ENCODE data around the gene ADCY10. TPM values are rescaled to one million over a fixed set of nuclear protein-coding genes. Genes with fewer than 3 reads are reported as not detected.
A peak's percentile ranks its signal among the peaks of the same experiment; 100 is the strongest.

The ADCY10 gene
- total and polyA plus RNA-seq, 2 of the 4 experiments (the other 2 are of a cell fraction) = under 0.01 to 0.03 TPM

- peaks cover 4% of the 10 kb centered on the region; the same call in 1 of the 2 replicates for H3K9me1 ChIP-seq (ENCODE audit: insufficient read depth, low read length)
- no peak overlapping the region for H2BK20ac ChIP-seq (ENCODE audit: low read depth, low read length)
- CTCF ChIA-PET = interaction anchor here (0.6 to 1.0 kb wide), 2 partner anchors 10 to 27 kb away, joined by 3 read pairs; no protein-coding TSS in a partner anchor
- H3K4me2 ChIP-seq (ENCODE audit: low read depth, low read length) = no peak overlapping the region
- no peaks in the 10 kb centered on the region for H3K9me3 ChIP-seq (ENCODE audit: control insufficient read depth, insufficient read depth, low read length)
- POLR2A ChIA-PET (ENCODE audit: unreplicated experiment) = interaction anchor here (0.8 kb wide), 1 partner anchor 9 kb away, joined by 3 read pairs; no protein-coding TSS in a partner anchor
- H3K36me3 ChIP-seq (ENCODE audit: control insufficient read depth, insufficient read depth, low read length) = no peaks in the 10 kb centered on the region
- no peak overlapping the region for H3K4ac ChIP-seq (ENCODE audit: low read depth, low read length)
- H4K5ac ChIP-seq (ENCODE audit: low read depth, low read length) = no peak overlapping the region
- H2BK5ac ChIP-seq (ENCODE audit: low read depth, low read length, poor library complexity, severe bottlenecking) = no peak overlapping the region
- no peak overlapping the region for H3K27ac ChIP-seq (ENCODE audit: insufficient read depth, low read length)
- in situ Hi-C loops (cut with MboI; ENCODE audit: low sequenced_read_pairs) (no loop called here), dilution Hi-C loops (cut with HindIII; ENCODE audit: low sequenced_read_pairs, unreplicated experiment) (no loop called here), intact Hi-C loops (cut with micrococcal nuclease) (no loop called here)
- H3K56ac ChIP-seq (ENCODE audit: extremely low read depth, insufficient read depth, low read length) = no peak overlapping the region
- H2BK15ac ChIP-seq (ENCODE audit: low read depth, low read length) = no peak overlapping the region
- H2AK9ac ChIP-seq (replicated peaks; ENCODE audit: low read depth, low read length, poor library complexity) = no peak overlapping the region
- H4K20me1 ChIP-seq (ENCODE audit: insufficient read depth, low read length) = no peaks in the 10 kb centered on the region
- H3K27me3 ChIP-seq (ENCODE audit: control insufficient read depth, insufficient read depth, low read length) = no peaks in the 10 kb centered on the region
- TF ChIP-seq MAFK (IDR thresholded peaks at IDR 0.05; ENCODE audit: low read depth, low read length) (no peak), POLR2A (IDR thresholded peaks at IDR 0.05; ENCODE audit: low read depth, low read length) (no peak), BHLHE40 (IDR thresholded peaks at IDR 0.05; ENCODE audit: low read depth, low read length) (no peak), RCOR1 (IDR thresholded peaks at IDR 0.05; ENCODE audit: insufficient replicate concordance, low read length) (no peak), SMC3 (IDR thresholded peaks at IDR 0.05; ENCODE audit: low read depth, low read length) (no peak), NFE2L2 (IDR thresholded peaks at IDR 0.05; ENCODE audit: low read depth, low read length) (no peak), RFX5 (IDR thresholded peaks at IDR 0.05; ENCODE audit: low read depth, low read length) (no peak), RAD21 (IDR thresholded peaks at IDR 0.05; ENCODE audit: low read length) (no peak)
- TF ChIP-seq, protein P1, sequence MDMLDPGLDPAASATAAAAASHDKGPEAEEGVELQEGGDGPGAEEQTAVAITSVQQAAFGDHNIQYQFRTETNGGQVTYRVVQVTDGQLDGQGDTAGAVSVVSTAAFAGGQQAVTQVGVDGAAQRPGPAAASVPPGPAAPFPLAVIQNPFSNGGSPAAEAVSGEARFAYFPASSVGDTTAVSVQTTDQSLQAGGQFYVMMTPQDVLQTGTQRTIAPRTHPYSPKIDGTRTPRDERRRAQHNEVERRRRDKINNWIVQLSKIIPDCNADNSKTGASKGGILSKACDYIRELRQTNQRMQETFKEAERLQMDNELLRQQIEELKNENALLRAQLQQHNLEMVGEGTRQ (IDR thresholded peaks at IDR 0.05; ENCODE audit: low read depth, low read length) = no peak
- H3K18ac ChIP-seq (ENCODE audit: low read depth, low read length) = peak overlapping the region; percentile 55; the same call in 1 of the 2 replicates
- WGBS, 2 experiments (ENCODE audit: extremely low coverage in 2 of 2, insufficient read length in 1 of 2) = no CpG with 5 or more reads among the region's 2 CpGs
- no peak overlapping the region for H3K9ac ChIP-seq (ENCODE audit: low read depth, low read length)
- H2AK5ac ChIP-seq (ENCODE audit: low read depth, low read length) = no peak overlapping the region
- no peak overlapping the region for H2AFZ ChIP-seq (replicated peaks; ENCODE audit: low read length, poor library complexity)
- BruUV-seq (replicated peaks) = no TSS peak
- ATAC-seq (ENCODE audit: low read depth) (no peak), DNase-seq (no peak)
- no peak overlapping the region for H3K4me3 ChIP-seq (ENCODE audit: insufficient read depth, low read depth, low read length)
- H3K4me1 ChIP-seq (ENCODE audit: control insufficient read depth, insufficient read depth, low read length) = peaks cover 2% of the 10 kb centered on the region; the same call in 1 of the 2 replicates
- no peaks in the 10 kb centered on the region for H3K79me1 ChIP-seq (ENCODE audit: low read depth in 1 of 2, low read length in 2 of 2)
- no peak overlapping the region for H4K8ac ChIP-seq (ENCODE audit: low read depth in 2 of 2, low read length in 2 of 2)
- H3K23ac ChIP-seq (ENCODE audit: low read depth, low read length) = no peak overlapping the region; the same call in 1 of the 2 replicates
- H3K14ac ChIP-seq (replicated peaks; ENCODE audit: low read depth, low read length) = no peak overlapping the region
- H4K91ac ChIP-seq (ENCODE audit: insufficient read depth, low read depth, low read length) = no peak overlapping the region
- H2BK120ac ChIP-seq (ENCODE audit: low read depth, low read length) = no peak overlapping the region
Measured at GRCh38 chr1:167829868-167830267, 84.1 kb downstream of the ADCY10 start.

Measured in IMR-90 (cell line).